Measurements from ENCODE around the gene RAP1GAP2. TPM values are rescaled to one million over a fixed set of nuclear protein-coding genes. Genes with fewer than 3 reads are reported as not detected.
A peak's percentile ranks its signal among the peaks of the same experiment; 100 is the strongest.

Gene RAP1GAP2
- total and polyA plus RNA-seq, 2 of the 8 experiments (the other 6 are each of a cell fraction or from before 2014, with no cell fraction given) = 24.0 to 63.8 TPM

- 88% methylated on average over 4 of the region's 4 CpGs; no CpG with 5 or more reads in 1 of the 2 experiments for WGBS, 2 experiments (ENCODE audit: extremely low coverage in 1 of 2, insufficient coverage in 1 of 2, insufficient read length in 1 of 2, insufficient replicate concordance in 2 of 2, low coverage in 1 of 2, low lambda C conversion rate in 2 of 2, missing lambda C conversion rate in 1 of 2)
- no peaks in the 10 kb centered on the region for H3K27me3 ChIP-seq (replicated peaks in 1 of 4; ENCODE audit: control insufficient read depth in 3 of 4, extremely low read depth in 1 of 4, insufficient read depth in 3 of 4, low read length in 3 of 4)
- peaks cover 9 to 74% of the 10 kb centered on the region in 2 experiments for H3K79me2 ChIP-seq (ENCODE audit: control insufficient read depth in 1 of 2, insufficient read depth in 2 of 2, low read length in 2 of 2)
- H3K27ac ChIP-seq (ENCODE audit: low read depth, low read length) = no peak overlapping the region
- no peak overlapping the region for H2AK5ac ChIP-seq (ENCODE audit: low read depth, low read length)
- H2BK20ac ChIP-seq (ENCODE audit: low read length) = no peak overlapping the region
- H4K8ac ChIP-seq (ENCODE audit: extremely low read depth, insufficient read depth, low read length) = no peak overlapping the region
- no peak overlapping the region for H2BK15ac ChIP-seq (ENCODE audit: low read length)
- no peaks in the 10 kb centered on the region for H3K23me2 ChIP-seq (ENCODE audit: low read depth, low read length)
- H4K20me1 ChIP-seq (replicated peaks in 1 of 2; ENCODE audit: control insufficient read depth in 1 of 2, insufficient read depth in 2 of 2, low read length in 2 of 2) = peaks cover 11 to 16% of the 10 kb centered on the region in 2 experiments
- ChIA-PET CTCF (ENCODE audit: partially characterized antibody) (interaction anchor here (0.8 to 6.9 kb wide), 6 partner anchors 8 to 67 kb away, joined by 3 to 50 read pairs (median 7); no protein-coding TSS in a partner anchor), POLR2A (ENCODE audit: partially characterized antibody) (interaction anchor here (0.7 to 3.7 kb wide), 5 partner anchors 10 to 92 kb away, joined by 3 to 11 read pairs (median 4); no protein-coding TSS in a partner anchor)
- no peak overlapping the region for H3K4ac ChIP-seq (replicated peaks; ENCODE audit: insufficient read length, low read depth, low read length)
- H3K9me3 ChIP-seq (ENCODE audit: insufficient read depth in 2 of 2, low read depth in 1 of 2, low read length in 1 of 2) = no peaks in the 10 kb centered on the region
- H3K4me1 ChIP-seq (replicated peaks in 1 of 4; ENCODE audit: control insufficient read depth in 3 of 4, insufficient read depth in 4 of 4, low read length in 3 of 4) = peaks cover 5 to 20% (median 12%) of the 10 kb centered on the region in 4 experiments
- no peak overlapping the region for H3K4me2 ChIP-seq (ENCODE audit: insufficient read depth in 1 of 2, low read depth in 2 of 2, low read length in 2 of 2)
- DNase-seq (ENCODE audit: low read depth in 1 of 2, low spot score in 2 of 2) (no peak), FAIRE-seq (no peak)
- peaks cover 21% of the 10 kb centered on the region for H3K79me1 ChIP-seq (ENCODE audit: low read depth, low read length)
- H3K14ac ChIP-seq (ENCODE audit: insufficient read length) = no peak overlapping the region
- H2BK12ac ChIP-seq (ENCODE audit: low read depth, low read length) = no peak overlapping the region
- no peak overlapping the region for H3K56ac ChIP-seq (replicated peaks; ENCODE audit: insufficient read length, low read depth, low read length)
- H3K36me3 ChIP-seq (ENCODE audit: control insufficient read depth in 2 of 4, insufficient read depth in 4 of 4, low read length in 3 of 4) = no peaks in the 10 kb centered on the region
- H3K18ac ChIP-seq (ENCODE audit: extremely low read depth, low read length) = no peak overlapping the region
- TF ChIP-seq POU5F1 (IDR thresholded peaks at IDR 0.05; ENCODE audit: low read depth, low read length) = no peak
- TF ChIP-seq SP4 (IDR thresholded peaks at IDR 0.05; ENCODE audit: low read length) = no peak
- TF ChIP-seq POLR2A (IDR thresholded peaks at IDR 0.05; ENCODE audit: control extremely low read depth in 1 of 2, low read depth in 2 of 2, low read length in 2 of 2) = no peak
- TF ChIP-seq PHF8 (conservative IDR thresholded peaks at IDR 0.05; ENCODE audit: low read depth, low read length) = no peak
- no peak for TF ChIP-seq CTBP2 (IDR thresholded peaks at IDR 0.05; ENCODE audit: borderline replicate concordance, insufficient read depth, insufficient read length, low read length)
- no peak for TF ChIP-seq GABPA (IDR thresholded peaks at IDR 0.05; ENCODE audit: borderline replicate concordance, insufficient read depth, low read length)
- no peak overlapping the region for H3K9ac ChIP-seq (replicated peaks in 1 of 4; ENCODE audit: extremely low read depth in 1 of 4, low read depth in 3 of 4, low read length in 3 of 4)
- no peak overlapping the region for H3K4me3 ChIP-seq (ENCODE audit: extremely low read depth in 1 of 4, insufficient read depth in 2 of 4, low read depth in 3 of 4, low read length in 4 of 4)
- H4K91ac ChIP-seq (replicated peaks; ENCODE audit: insufficient read length, low read length) = no peak overlapping the region
- no peak overlapping the region for H2AFZ ChIP-seq (ENCODE audit: low read length)
- no peak overlapping the region for H4K5ac ChIP-seq (ENCODE audit: insufficient read length, low read depth, low read length)
- H2BK5ac ChIP-seq (ENCODE audit: low read depth, low read length) = peak overlapping the region; percentile 78; the same call in 1 of the 2 replicates
- no peak overlapping the region for H3K23ac ChIP-seq (ENCODE audit: insufficient read length)
- no peak overlapping the region for H2BK120ac ChIP-seq (replicated peaks; ENCODE audit: low read depth, low read length)
These were observed 67.0 kb downstream of the RAP1GAP2 start for GRCh38 chr17:2863204-2863603.
